ENCODE results near the gene MARCHF10. TPM values are rescaled to one million over a fixed set of nuclear protein-coding genes. Genes with fewer than 3 reads are reported as not detected.

The MARCHF10 gene
- total and polyA plus RNA-seq, 2 experiments from 2014 or later: 1.8 to 2.1 TPM

GRCh38 chr17:62704381-62704971 is 103.6 kb downstream of the MARCHF10 start:
- H3K4me3 ChIP-seq: peak overlapping the region; percentile 80
- no peak for TF ChIP-seq EZH2 (IDR thresholded peaks at IDR 0.05; ENCODE audit: insufficient read depth, poor library complexity, severe bottlenecking)
- no peak for TF ChIP-seq EZH2phosphoT487 (IDR thresholded peaks at IDR 0.05; ENCODE audit: insufficient read depth, low read depth)
- in situ Hi-C loops (cut with MboI): loop anchor here (5.0 to 10.0 kb wide), 2 partner anchors 268 to 700 kb away; no protein-coding TSS in a partner anchor

GRCh38 chr17:62703776-62704380 is 104.2 kb downstream of the MARCHF10 start:
- H3K9me2 ChIP-seq (ENCODE audit: insufficient read depth): no peaks in the 10 kb centered on the region
- H3K4me3 ChIP-seq: peak overlapping the region; percentile 80
- H3K27ac ChIP-seq: peak overlapping the region; percentile 39
- H3K79me2 ChIP-seq (ENCODE audit: insufficient read depth): no peaks in the 10 kb centered on the region
- H3K4me1 ChIP-seq (ENCODE audit: insufficient read depth): peaks cover 20% of the 10 kb centered on the region; the same call in 1 of the 2 replicates
- TF ChIP-seq EZH2 (IDR thresholded peaks at IDR 0.05; ENCODE audit: insufficient read depth, poor library complexity, severe bottlenecking) (no peak), EZH2phosphoT487 (IDR thresholded peaks at IDR 0.05; ENCODE audit: insufficient read depth, low read depth) (no peak)
- peak overlapping the region; percentile 86 for H3K9ac ChIP-seq
- no peaks in the 10 kb centered on the region for H3F3A ChIP-seq (ENCODE audit: insufficient read depth)
- H3K36me3 ChIP-seq (ENCODE audit: low read depth): no peaks in the 10 kb centered on the region
- H3K4me2 ChIP-seq (ENCODE audit: unreplicated experiment): peak overlapping the region; percentile 87
- in situ Hi-C loops (cut with MboI): loop anchor here (5.0 to 10.0 kb wide), 2 partner anchors 268 to 701 kb away; no protein-coding TSS in a partner anchor
- H4K20me1 ChIP-seq (ENCODE audit: insufficient read depth): no peaks in the 10 kb centered on the region
- no peaks in the 10 kb centered on the region for H3K27me3 ChIP-seq (replicated peaks; ENCODE audit: insufficient read depth)
- no peaks in the 10 kb centered on the region for H3K9me3 ChIP-seq (ENCODE audit: low read depth)
- DNase-seq: peak; percentile 87
- peak overlapping the region; percentile 76 for H2AFZ ChIP-seq
- 0% methylated on average over 57 to 63 of the region's 80 CpGs for WGBS, 2 experiments (ENCODE audit: low coverage in 1 of 2, low lambda C conversion rate in 2 of 2, missing lambda C conversion rate in 2 of 2)

More at GRCh38 chr17:62704381-62704971, 103.6 kb downstream of the MARCHF10 start:
- Histone ChIP-seq H2AFZ (peak overlapping the region; percentile 74), H3K9me3 (ENCODE audit: low read depth) (no peaks in the 10 kb centered on the region), H3K27ac (peak overlapping the region; percentile 39), H3F3A (ENCODE audit: insufficient read depth) (no peaks in the 10 kb centered on the region), H3K79me2 (ENCODE audit: insufficient read depth) (no peaks in the 10 kb centered on the region), H3K4me1 (ENCODE audit: insufficient read depth) (peaks cover 20% of the 10 kb centered on the region; the same call in 1 of the 2 replicates), H4K20me1 (ENCODE audit: insufficient read depth) (no peaks in the 10 kb centered on the region), H3K9ac (peak overlapping the region; percentile 86), H3K27me3 (replicated peaks; ENCODE audit: insufficient read depth) (no peaks in the 10 kb centered on the region), H3K9me2 (ENCODE audit: insufficient read depth) (no peaks in the 10 kb centered on the region), H3K4me2 (ENCODE audit: unreplicated experiment) (peak overlapping the region; percentile 87), H3K36me3 (ENCODE audit: low read depth) (no peaks in the 10 kb centered on the region)
- DNase-seq: peak; percentile 53
- 7 to 9% methylated on average over 22 to 30 of the region's 31 CpGs for WGBS, 2 experiments (ENCODE audit: low coverage in 1 of 2, low lambda C conversion rate in 2 of 2, missing lambda C conversion rate in 2 of 2)

- Histone ChIP-seq H3K36me3 (ENCODE audit: low read depth) (no peaks in the 10 kb centered on the region), H3F3A (ENCODE audit: insufficient read depth) (no peaks in the 10 kb centered on the region), H3K4me2 (ENCODE audit: unreplicated experiment) (peak overlapping the region; percentile 69), H3K27ac (no peak overlapping the region), H3K9ac (peak overlapping the region; percentile 86), H3K79me2 (ENCODE audit: insufficient read depth) (no peaks in the 10 kb centered on the region), H3K27me3 (replicated peaks; ENCODE audit: insufficient read depth) (no peaks in the 10 kb centered on the region), H2AFZ (peak overlapping the region; percentile 76), H4K20me1 (ENCODE audit: insufficient read depth) (no peaks in the 10 kb centered on the region), H3K9me2 (ENCODE audit: insufficient read depth) (no peaks in the 10 kb centered on the region), H3K4me3 (peak overlapping the region; percentile 80), H3K4me1 (ENCODE audit: insufficient read depth) (peaks cover 20% of the 10 kb centered on the region; the same call in 1 of the 2 replicates), H3K9me3 (ENCODE audit: low read depth) (no peaks in the 10 kb centered on the region)
- in situ Hi-C loops (cut with MboI): loop anchor here (5.0 to 10.0 kb wide), 2 partner anchors 269 to 701 kb away; no protein-coding TSS in a partner anchor
- TF ChIP-seq EZH2 (IDR thresholded peaks at IDR 0.05; ENCODE audit: insufficient read depth, poor library complexity, severe bottlenecking) (no peak), EZH2phosphoT487 (IDR thresholded peaks at IDR 0.05; ENCODE audit: insufficient read depth, low read depth) (no peak)
- peak; percentile 87 for DNase-seq
- 16 to 17% methylated on average over 15 to 16 of the region's 16 CpGs for WGBS, 2 experiments (ENCODE audit: low coverage in 1 of 2, low lambda C conversion rate in 2 of 2, missing lambda C conversion rate in 2 of 2)
Observed at GRCh38 chr17:62703261-62703775, 104.8 kb downstream of the MARCHF10 start.

- Histone ChIP-seq H3F3A (ENCODE audit: insufficient read depth) (no peaks in the 10 kb centered on the region), H3K27me3 (replicated peaks; ENCODE audit: insufficient read depth) (no peaks in the 10 kb centered on the region), H3K27ac (no peak overlapping the region), H3K79me2 (ENCODE audit: insufficient read depth) (no peaks in the 10 kb centered on the region), H4K20me1 (ENCODE audit: insufficient read depth) (no peaks in the 10 kb centered on the region), H3K9me3 (ENCODE audit: low read depth) (no peaks in the 10 kb centered on the region), H3K4me2 (ENCODE audit: unreplicated experiment) (peak overlapping the region; percentile 69), H3K9me2 (ENCODE audit: insufficient read depth) (no peaks in the 10 kb centered on the region), H3K4me1 (ENCODE audit: insufficient read depth) (peaks cover 20% of the 10 kb centered on the region; the same call in 1 of the 2 replicates), H2AFZ (no peak overlapping the region), H3K36me3 (ENCODE audit: low read depth) (no peaks in the 10 kb centered on the region), H3K9ac (no peak overlapping the region), H3K4me3 (no peak overlapping the region)
- in situ Hi-C loops (cut with MboI): loop anchor here (5.0 to 10.0 kb wide), 2 partner anchors 269 to 702 kb away; no protein-coding TSS in a partner anchor
- DNase-seq: no peak
- 69 to 73% methylated on average over 6 of the region's 6 CpGs for WGBS, 2 experiments (ENCODE audit: low coverage in 1 of 2, low lambda C conversion rate in 2 of 2, missing lambda C conversion rate in 2 of 2)
- TF ChIP-seq EZH2phosphoT487 (IDR thresholded peaks at IDR 0.05; ENCODE audit: insufficient read depth, low read depth) (no peak), EZH2 (IDR thresholded peaks at IDR 0.05; ENCODE audit: insufficient read depth, poor library complexity, severe bottlenecking) (no peak)
Observed at GRCh38 chr17:62702746-62703260, 105.3 kb downstream of the MARCHF10 start.
